GM19025 (cell line): ENCODE measurements around the gene PGR.

ENCODE experiments used
- ATAC-seq: cut with Tn5 transposase; IDR thresholded peaks from one replicate; pipeline ENCODE4 v1.9.1; 2021; ENCODE audit warnings: mild to moderate bottlenecking, low read depth, moderate library complexity; ENCODE audit not compliant: unreplicated experiment

The PGR gene

GRCh38 chr11:101083335-101083734 is 46.3 kb downstream of the PGR start:
- ATAC-seq: no peak

GRCh38 chr11:101082813-101083212 is 46.8 kb downstream of the PGR start:
- ATAC-seq: no peak

- ATAC-seq: no peak
These were observed 65.9 kb downstream of the PGR start for GRCh38 chr11:101063706-101064105.

GRCh38 chr11:101061606-101062005 is 68.0 kb downstream of the PGR start:
- ATAC-seq: no peak

GRCh38 chr11:101059331-101059730 is 70.3 kb downstream of the PGR start:
- no peak for ATAC-seq

GRCh38 chr11:101053492-101053891 is 76.1 kb downstream of the PGR start:
- ATAC-seq: no peak

GRCh38 chr11:101051677-101052076 is 77.9 kb downstream of the PGR start:
- no peak for ATAC-seq

- no peak for ATAC-seq
These were observed 79.8 kb downstream of the PGR start for GRCh38 chr11:101049813-101050212.

GRCh38 chr11:101049123-101049522 is 80.5 kb downstream of the PGR start:
- no peak for ATAC-seq

GRCh38 chr11:101048479-101048878 is 81.1 kb downstream of the PGR start:
- ATAC-seq: no peak

- no peak for ATAC-seq
These were observed 82.7 kb downstream of the PGR start for GRCh38 chr11:101046947-101047346.

- no peak for ATAC-seq
These were observed 84.2 kb downstream of the PGR start for GRCh38 chr11:101045415-101045814.

- ATAC-seq: no peak
These were observed 85.7 kb downstream of the PGR start for GRCh38 chr11:101043940-101044339.

GRCh38 chr11:101035872-101036271 is 93.7 kb downstream of the PGR start:
- no peak for ATAC-seq

- no peak for ATAC-seq
These were observed 95.5 kb downstream of the PGR start for GRCh38 chr11:101034076-101034475.

GRCh38 chr11:101032991-101033390 is 96.6 kb downstream of the PGR start:
- no peak for ATAC-seq

- ATAC-seq: no peak
These were observed 97.9 kb downstream of the PGR start for GRCh38 chr11:101031713-101032112.

GRCh38 chr11:101030692-101031091 is 98.9 kb downstream of the PGR start:
- ATAC-seq: no peak

- ATAC-seq: no peak
These were observed 99.6 kb downstream of the PGR start for GRCh38 chr11:101030015-101030414.

- no peak for ATAC-seq
These were observed 101.0 kb downstream of the PGR start for GRCh38 chr11:101028644-101029043.

- no peak for ATAC-seq
These were observed 107.4 kb downstream of the PGR start for GRCh38 chr11:101022256-101022655.

GRCh38 chr11:101019870-101020269 is 109.7 kb downstream of the PGR start:
- ATAC-seq: no peak

- no peak for ATAC-seq
These were observed 114.9 kb downstream of the PGR start for GRCh38 chr11:101014600-101015285.
